K562 (cell line): ENCODE results near the gene NPR3. TPM values are rescaled to one million over a fixed set of nuclear protein-coding genes. Genes with fewer than 3 reads are reported as not detected.

ENCODE experiments used
- ATAC-seq: fragments of 200-7000 bp; cut with Tn5 transposase; 3 replicates; pipeline ENCODE4 v1.9.1; 2020; ENCODE audit warnings: moderate library complexity
- BruUV-seq: library from RNA; stranded (reverse); fragments of 400-500 nt; replicated peaks from 2 replicates; lab custom pipeline; 2021; lab: Mats Ljungman, UMichigan
- CTCF ChIA-PET: fragments of 300-600 bp; formaldehyde crosslinking; extraction: SDS; loops from one replicate; lab custom pipeline; 2021; ENCODE audit warnings: low intra/inter-chr PET ratio; lab: Yijun Ruan, JAX
- POLR2A ChIA-PET: fragments of 300-600, 350-650 bp; sonication (Branson Sonifier 250); formaldehyde crosslinking; extraction: SDS; loops from one replicate; lab custom pipeline; 2021; ENCODE audit warnings: antibody characterized with exemption, inconsistent platforms; lab: Yijun Ruan, JAX
- DNase-seq, 4 experiments: peaks; one replicate each; pipeline versions ENCODE4 v3.0.0 to v3.0.0-alpha.2; 2011 to 2018; ENCODE audit warnings: low spot score in 3 of 4, mixed read lengths in 3 of 4; ENCODE audit errors: extremely low read depth in 1 of 4
- FAIRE-seq: peaks from 2 replicates; lab custom pipeline; 2011; peaks lifted over from hg19 to GRCh38; lab: Jason Lieb, UNC
- H2AFZ ChIP-seq: 2 replicates; pipeline ENCODE4 v1.6.0; 2011; ENCODE audit warnings: low read depth, low read length, control low read depth, inconsistent platforms
- H3K27ac ChIP-seq: fragments of 200-600 bp; 3 replicates; pipeline ENCODE4 v1.8.0; 2011; ENCODE audit warnings: low read depth, mild to moderate bottlenecking, control low read depth, inconsistent platforms, low read length, moderate library complexity, mixed read lengths; ENCODE audit errors: extremely low read depth
- H3K27me3 ChIP-seq, 2 experiments: fragments of 300-600 bp in 1 of 2; 2 replicates in 1 of 2; 3 replicates in 1 of 2; pipeline versions ENCODE4 v1.6.0 to v1.8.0; 2011; ENCODE audit warnings: inconsistent platforms in 2 of 2, low read length in 2 of 2, mild to moderate bottlenecking in 1 of 2, mixed read lengths in 1 of 2, moderate library complexity in 1 of 2; ENCODE audit not compliant: control insufficient read depth in 2 of 2, insufficient read depth in 2 of 2
- H3K36me3 ChIP-seq: fragments of 300-600 bp; 3 replicates; pipeline ENCODE4 v1.8.0; 2011; ENCODE audit warnings: mild to moderate bottlenecking, low read length, inconsistent platforms; ENCODE audit not compliant: control insufficient read depth, insufficient read depth
- H3K4me1 ChIP-seq, 2 experiments: fragments of 200-600 bp in 1 of 2; replicated peaks in 1 of 2; 2 replicates in 1 of 2; 3 replicates in 1 of 2; pipeline versions ENCODE4 v1.5.1 to v1.8.0; 2011; ENCODE audit warnings: inconsistent platforms in 2 of 2, low read length in 2 of 2, mild to moderate bottlenecking in 1 of 2, mixed read lengths in 1 of 2, moderate library complexity in 1 of 2; ENCODE audit not compliant: control insufficient read depth in 2 of 2, insufficient read depth in 2 of 2
- H3K4me2 ChIP-seq: 2 replicates; pipeline ENCODE4 v1.6.1; 2011; ENCODE audit warnings: low read length, control low read depth, inconsistent platforms, mixed read lengths; ENCODE audit not compliant: insufficient read depth
- H3K4me3 ChIP-seq: fragments of 200-600 bp; sonication (generic), shearing (Covaris generic); 2 replicates; pipeline ENCODE4 v1.5.1; 2016; ENCODE audit warnings: control low read depth, inconsistent platforms
- H3K79me2 ChIP-seq: fragments of 200-600 bp; 3 replicates; pipeline ENCODE4 v1.8.0; 2011; ENCODE audit warnings: low read length, inconsistent platforms; ENCODE audit not compliant: control insufficient read depth, insufficient read depth
- H3K9ac ChIP-seq, 2 experiments: 2 replicates each; pipeline versions ENCODE4 v1.6.0 to v1.6.1; 2011; ENCODE audit warnings: low read depth in 2 of 2, low read length in 2 of 2, control low read depth in 1 of 2, inconsistent platforms in 1 of 2, mild to moderate bottlenecking in 1 of 2, mixed read lengths in 1 of 2; ENCODE audit not compliant: insufficient read depth in 1 of 2
- H3K9me1 ChIP-seq: one replicate; pipeline ENCODE4 v1.6.0; 2011; ENCODE audit warnings: inconsistent platforms, mild to moderate bottlenecking, low read length, moderate library complexity; ENCODE audit not compliant: control insufficient read depth, insufficient read depth
- H3K9me3 ChIP-seq: replicated peaks from 2 replicates; pipeline ENCODE4 v1.5.1; 2011; ENCODE audit warnings: low read depth, low read length, inconsistent platforms; ENCODE audit not compliant: control insufficient read depth, insufficient read depth
- H4K20me1 ChIP-seq: replicated peaks from 2 replicates; pipeline ENCODE4 v1.6.1; 2011; ENCODE audit warnings: low read length, inconsistent platforms, mixed read lengths; ENCODE audit not compliant: control insufficient read depth, insufficient read depth
- ARID4B ChIP-seq: sonication (generic); formaldehyde crosslinking; IDR thresholded peaks from 2 replicates; pipeline ENCODE4 v1.8.0; 2022; ENCODE audit warnings: mild to moderate bottlenecking, missing genetic modification reagents
- RREB1 ChIP-seq: fragments of 250-450 bp; sonication (Bioruptor Pico); IDR thresholded peaks from 2 replicates; pipeline ENCODE4 v1.4.0; 2020
- SRSF7 ChIP-seq: fragments of 200-400 bp; formaldehyde crosslinking; optimal IDR thresholded peaks from 2 replicates; pipeline ENCODE3; 2017; ENCODE audit warnings: mild to moderate bottlenecking, low read depth, low read length
- TAF9B ChIP-seq: fragments of 450-650 bp; IDR thresholded peaks from 2 replicates; pipeline ENCODE4 v1.6.1; 2018; ENCODE audit warnings: mild to moderate bottlenecking; ENCODE audit not compliant: partially characterized antibody
- ZNF133 ChIP-seq: fragments of 250-450 bp; sonication (Bioruptor Pico); IDR thresholded peaks from 2 replicates; pipeline ENCODE4 v1.4.0; 2020; ENCODE audit warnings: mild to moderate bottlenecking
- ZNF263 ChIP-seq: sonication (generic); formaldehyde crosslinking; IDR thresholded peaks from 2 replicates; pipeline ENCODE4 v1.8.0; 2022; ENCODE audit warnings: mild to moderate bottlenecking, missing genetic modification reagents, borderline replicate concordance
- WGBS: fragments of 100-300 bp; shearing (Covaris generic); methylation state at CpG from one replicate; pipeline ENCODE4 v1.1.6; 2016; ENCODE audit warnings: low coverage, mixed read lengths; ENCODE audit not compliant: insufficient coverage; ENCODE audit errors: missing lambda C conversion rate; 5-methylcytosine and 5-hydroxymethylcytosine counted together
- in situ Hi-C: fragments of 300-500 bp; cut with MboI; formaldehyde crosslinking; loops from 4 replicates; pipeline ENCODE4 v1.15.0; 2018; ENCODE audit warnings: inconsistent platforms, mixed read lengths
- intact Hi-C: fragments of 100-400 bp; cut with micrococcal nuclease; formaldehyde crosslinking; loops from 2 replicates; pipeline ENCODE4 v1.14.2; 2022
- polyA plus RNA-seq, 8 experiments: library from polyadenylated mRNA; depleted of rRNA in 4 of 8; stranded (reverse) in 5 of 8; unstranded in 3 of 8; fragments of >200 nt; fragmentation: Nextera tagmentation in 2 of 8; fragmentation: Illumina TruSeq in 1 of 8; extraction: Ambion mirVana in 2 of 8; extraction: Trizol in 1 of 8; gene quantifications; 2 replicates each; pipeline versions ENCODE4 v1.2.1 to v1.2.3, GENCODE V29; 2011 to 2014; ENCODE audit warnings: inconsistent platforms in 1 of 8, missing spikeins in 1 of 8
- total RNA-seq, 7 experiments: library from RNA; depleted of rRNA in 6 of 7; stranded (reverse); fragments of >200 nt in 6 of 7; fragmentation: Illumina TruSeq in 2 of 7; extraction: Trizol in 2 of 7; gene quantifications; 2 replicates each; pipeline versions ENCODE4 v1.2.1 to v1.2.3, GENCODE V29; 2011 to 2021; ENCODE audit warnings: low replicate concordance in 1 of 7

NPR3 gene
- total and polyA plus RNA-seq, 9 of the 15 experiments (the other 6 are each of a cell fraction or from before 2014, with no cell fraction given): 0.01 to 0.11 (median 0.04) TPM; not detected in 2

GRCh38 chr5:32714836-32715235 is 3.7 kb downstream of the NPR3 start:
- ATAC-seq (no peak), DNase-seq (no peak), FAIRE-seq (no peak)
- Histone ChIP-seq H3K9me1 (no peaks in the 10 kb centered on the region), H3K9ac (no peak overlapping the region), H3K27me3 (peaks cover 14 to 37% of the 10 kb centered on the region in 2 experiments), H3K79me2 (no peaks in the 10 kb centered on the region), H3K4me2 (no peak overlapping the region), H3K27ac (no peak overlapping the region), H3K4me3 (no peak overlapping the region), H2AFZ (no peak overlapping the region), H4K20me1 (no peaks in the 10 kb centered on the region), H3K9me3 (no peaks in the 10 kb centered on the region), H3K36me3 (no peaks in the 10 kb centered on the region), H3K4me1 (peaks cover 0 to 24% of the 10 kb centered on the region in 2 experiments; a peak in 2 of 5 replicates)
- ChIA-PET CTCF (no interaction called here), POLR2A (no interaction called here)
- WGBS: 0% methylated on average over 4 of the region's 4 CpGs
- intact Hi-C loops (no loop called here), in situ Hi-C loops (no loop called here)
- TF ChIP-seq TAF9B: no peak
- TF ChIP-seq ZNF133 (CRISPR knock-in tag): no peak
- TF ChIP-seq RREB1 (CRISPR knock-in tag): no peak
- TF ChIP-seq ARID4B (CRISPR knock-in tag): no peak
- no peak for TF ChIP-seq SRSF7
- no peak for TF ChIP-seq ZNF263 (CRISPR knock-in tag)
- no TSS peak for BruUV-seq
